HEK293T (cell line): ENCODE data around the gene TSPOAP1.

Source experiments
- ARNT ChIP-seq: fragments of 450-650 bp; IDR thresholded peaks from 2 replicates; pipeline ENCODE4 v1.6.1; 2017; ENCODE audit warnings: mild to moderate bottlenecking
- BHLHE40 ChIP-seq: fragments of 450-650 bp; IDR thresholded peaks from 2 replicates; pipeline ENCODE4 v1.6.1; 2016; ENCODE audit warnings: mild to moderate bottlenecking, moderate library complexity, borderline replicate concordance
- CTBP1 ChIP-seq: fragments of 450-650 bp; IDR thresholded peaks from 2 replicates; pipeline ENCODE4 v1.6.1; 2016; ENCODE audit warnings: borderline replicate concordance
- FOXK2 ChIP-seq: fragments of 450-650 bp; IDR thresholded peaks from 2 replicates; pipeline ENCODE4 v1.6.1; 2016; ENCODE audit warnings: mild to moderate bottlenecking
- HDGF ChIP-seq: fragments of 450-650 bp; IDR thresholded peaks from 2 replicates; pipeline ENCODE4 v1.6.1; 2017; ENCODE audit warnings: antibody characterized with exemption, borderline replicate concordance
- NFRKB ChIP-seq: fragments of 450-650 bp; IDR thresholded peaks from 2 replicates; pipeline ENCODE4 v1.6.1; 2016; ENCODE audit warnings: mild to moderate bottlenecking, moderate library complexity
- SP1 ChIP-seq: fragments of 450-650 bp; IDR thresholded peaks from 2 replicates; pipeline ENCODE4 v1.6.1; 2017
- SUZ12 ChIP-seq: fragments of 450-650 bp; IDR thresholded peaks from 2 replicates; pipeline ENCODE4 v1.6.1; 2016; ENCODE audit warnings: mild to moderate bottlenecking
- TARDBP ChIP-seq: fragments of 450-650 bp; IDR thresholded peaks from 2 replicates; pipeline ENCODE4 v1.6.1; 2016

GRCh38 chr17:58269557-58270291 is 58.9 kb downstream of the TSPOAP1 start:
- TF ChIP-seq SUZ12 (no peak), BHLHE40 (no peak), TARDBP (no peak), SP1 (no peak), FOXK2 (no peak), HDGF (no peak), CTBP1 (no peak), ARNT (no peak), NFRKB (no peak)
